HG03135 (cell line): ENCODE data around the gene ZNF302.
"Not testable (repeated sequence)": the region's sequence is repeated elsewhere in the genome, so short reads cannot be mapped to it uniquely, and the experiment has no call there.

Experiments used
- ATAC-seq: cut with Tn5 transposase; IDR thresholded peaks from one replicate; pipeline ENCODE4 v1.9.1; 2021; ENCODE audit warnings: mild to moderate bottlenecking, moderate library complexity; ENCODE audit not compliant: unreplicated experiment

Gene ZNF302

GRCh38 chr19:34669305-34669704 is 8.2 kb upstream of the ZNF302 start:
- ATAC-seq: no peak

- no peak for ATAC-seq
Measured at GRCh38 chr19:34671972-34672371, 5.5 kb upstream of the ZNF302 start.

- no peak for ATAC-seq
Measured at GRCh38 chr19:34673590-34673989, 3.9 kb upstream of the ZNF302 start.

- no peak for ATAC-seq
Measured at GRCh38 chr19:34675250-34675649, 2.2 kb upstream of the ZNF302 start.

- no peak for ATAC-seq
Measured at GRCh38 chr19:34675919-34676318, 1.6 kb upstream of the ZNF302 start.

GRCh38 chr19:34676697-34677385 is 637 bp upstream of the ZNF302 start, which contains the start of gene SCGB2B2:
Gene SCGB2B2 (minus strand): TSS chr19:34677159. CDS start chr19:34594563, 82,596 bp downstream.
- peak; percentile 43 for ATAC-seq

- no peak for ATAC-seq
Measured at GRCh38 chr19:34678085-34678412, 571 bp downstream of the ZNF302 start.

GRCh38 chr19:34678421-34678820 is 943 bp downstream of the ZNF302 start:
- no peak for ATAC-seq

- no peak for ATAC-seq
Measured at GRCh38 chr19:34681478-34681877, 4.0 kb downstream of the ZNF302 start.

- not testable (repeated sequence) for ATAC-seq
Measured at GRCh38 chr19:34685266-34685665, 7.8 kb downstream of the ZNF302 start.

GRCh38 chr19:34686455-34686854 is 9.0 kb downstream of the ZNF302 start:
- no peak for ATAC-seq

GRCh38 chr19:34687348-34687747 is 9.9 kb downstream of the ZNF302 start:
- ATAC-seq: no peak

- no peak for ATAC-seq
Measured at GRCh38 chr19:34688592-34688991, 11.1 kb downstream of the ZNF302 start.

GRCh38 chr19:34690372-34690771 is 12.9 kb downstream of the ZNF302 start:
- no peak for ATAC-seq

GRCh38 chr19:34692549-34692948 is 15.1 kb downstream of the ZNF302 start:
- no peak for ATAC-seq

GRCh38 chr19:34707661-34708060 is 30.2 kb downstream of the ZNF302 start:
- no peak for ATAC-seq

- no peak for ATAC-seq
Measured at GRCh38 chr19:34711890-34712289, 34.4 kb downstream of the ZNF302 start.

- no peak for ATAC-seq
Measured at GRCh38 chr19:34712395-34713261, 35.1 kb downstream of the ZNF302 start.

- no peak for ATAC-seq
Measured at GRCh38 chr19:34713262-34713637, 35.8 kb downstream of the ZNF302 start.

GRCh38 chr19:34715357-34715756 is 37.9 kb downstream of the ZNF302 start:
- ATAC-seq: no peak

- ATAC-seq: no peak
Measured at GRCh38 chr19:34722353-34722752, 44.9 kb downstream of the ZNF302 start.

- ATAC-seq: no peak
Measured at GRCh38 chr19:34725400-34725799, 47.9 kb downstream of the ZNF302 start.
